ENCODE measurements around the gene SUN1.

The SUN1 gene

DNA sequence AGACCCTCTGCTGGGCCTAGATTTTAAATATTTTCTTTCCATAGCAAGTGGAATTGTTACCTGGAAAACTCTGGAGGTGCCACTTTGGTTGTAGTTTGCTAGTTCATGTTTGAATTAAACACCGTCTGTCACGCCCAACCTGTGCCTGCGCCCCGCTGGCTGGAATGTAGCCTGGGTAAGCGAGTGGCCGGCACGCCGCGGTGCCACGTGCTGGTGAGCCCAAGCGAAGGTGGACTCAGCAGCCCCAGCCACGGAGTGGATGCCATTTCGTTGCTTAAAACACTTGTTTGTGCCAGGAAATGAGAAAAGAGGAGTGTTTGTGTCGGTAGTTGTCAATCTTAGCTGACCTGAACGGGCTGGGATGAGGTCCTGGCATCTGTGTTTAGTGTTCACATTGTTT, 46.8 kb downstream of the SUN1 start:
- 94% methylated on average over 15 of the region's 15 CpGs for WGBS, 2 experiments (ENCODE audit: insufficient coverage in 2 of 2)
- Histone ChIP-seq H3K9me3 (ENCODE audit: control insufficient read depth, low read length) (no peaks in the 10 kb centered on the region), H3K36me3 (ENCODE audit: control insufficient read depth, insufficient read depth, low read length) (peaks cover 32% of the 10 kb centered on the region), H3K27ac (ENCODE audit: low read depth, low read length, severe bottlenecking) (no peak overlapping the region), H3K4me1 (ENCODE audit: control insufficient read depth, insufficient read depth, low read length, poor library complexity, severe bottlenecking) (peaks cover 18% of the 10 kb centered on the region), H3K4me3 (ENCODE audit: extremely low read depth, insufficient read depth, low read length, poor library complexity, severe bottlenecking) (no peak overlapping the region)

DNA sequence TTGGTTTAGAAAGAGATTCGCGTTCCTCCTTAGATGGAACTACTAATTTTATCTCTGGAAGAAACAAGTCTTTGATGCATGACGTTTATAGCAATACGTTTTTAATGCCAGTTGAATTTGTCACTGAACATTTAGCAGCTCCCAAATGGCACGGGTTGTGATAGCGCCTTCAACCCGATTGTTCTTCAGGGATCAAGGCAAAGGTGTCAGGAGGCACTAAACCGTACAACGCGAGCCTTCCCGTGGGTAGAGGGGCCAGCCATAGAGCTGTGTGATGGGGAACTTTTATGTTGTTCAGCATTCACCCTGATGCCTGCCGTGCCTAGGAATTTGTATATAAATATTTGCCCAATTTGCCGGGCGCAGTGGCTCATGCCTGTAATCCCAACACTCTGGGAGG, 47.4 kb downstream of the SUN1 start:
- peaks cover 31% of the 10 kb centered on the region for H3K36me3 ChIP-seq (ENCODE audit: control insufficient read depth, insufficient read depth, low read length)
- peaks cover 22% of the 10 kb centered on the region for H3K4me1 ChIP-seq (ENCODE audit: control insufficient read depth, insufficient read depth, low read length, poor library complexity, severe bottlenecking)
- no peak overlapping the region for H3K4me3 ChIP-seq (ENCODE audit: extremely low read depth, insufficient read depth, low read length, poor library complexity, severe bottlenecking)
- WGBS, 2 experiments (ENCODE audit: insufficient coverage in 2 of 2) = 95 to 97% methylated on average over 12 to 14 of the region's 14 CpGs
- no peak overlapping the region for H3K27ac ChIP-seq (ENCODE audit: low read depth, low read length, severe bottlenecking)
- H3K9me3 ChIP-seq (ENCODE audit: control insufficient read depth, low read length) = no peaks in the 10 kb centered on the region

DNA sequence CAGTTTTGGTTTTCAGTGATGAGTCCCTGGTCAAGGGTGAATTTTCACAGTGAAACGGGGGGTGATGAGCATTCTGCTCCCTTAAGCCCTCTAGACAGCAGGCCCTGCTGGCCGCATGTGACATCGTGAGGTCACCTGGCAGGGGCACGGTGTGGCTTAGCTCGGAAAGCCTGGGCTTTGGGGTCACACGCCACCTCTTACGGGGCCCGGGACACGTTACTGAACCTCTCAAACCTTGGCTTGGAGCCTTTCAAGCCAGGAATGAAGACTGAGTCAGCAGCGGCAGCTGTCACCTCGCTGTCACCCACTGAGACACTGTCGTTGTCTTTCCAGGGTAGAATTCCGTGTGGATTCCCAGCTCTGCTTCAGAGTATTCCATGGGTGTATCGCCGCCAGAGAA, 48.2 kb downstream of the SUN1 start:
- Histone ChIP-seq H3K4me1 (ENCODE audit: control insufficient read depth, insufficient read depth, low read length, poor library complexity, severe bottlenecking) (peaks cover 22% of the 10 kb centered on the region), H3K4me3 (ENCODE audit: extremely low read depth, insufficient read depth, low read length, poor library complexity, severe bottlenecking) (no peak overlapping the region), H3K27ac (ENCODE audit: low read depth, low read length, severe bottlenecking) (no peak overlapping the region), H3K36me3 (ENCODE audit: control insufficient read depth, insufficient read depth, low read length) (peaks cover 24% of the 10 kb centered on the region), H3K9me3 (ENCODE audit: control insufficient read depth, low read length) (no peaks in the 10 kb centered on the region)
- WGBS, 2 experiments (ENCODE audit: insufficient coverage in 2 of 2) = 88% methylated on average over 14 to 15 of the region's 15 CpGs

DNA sequence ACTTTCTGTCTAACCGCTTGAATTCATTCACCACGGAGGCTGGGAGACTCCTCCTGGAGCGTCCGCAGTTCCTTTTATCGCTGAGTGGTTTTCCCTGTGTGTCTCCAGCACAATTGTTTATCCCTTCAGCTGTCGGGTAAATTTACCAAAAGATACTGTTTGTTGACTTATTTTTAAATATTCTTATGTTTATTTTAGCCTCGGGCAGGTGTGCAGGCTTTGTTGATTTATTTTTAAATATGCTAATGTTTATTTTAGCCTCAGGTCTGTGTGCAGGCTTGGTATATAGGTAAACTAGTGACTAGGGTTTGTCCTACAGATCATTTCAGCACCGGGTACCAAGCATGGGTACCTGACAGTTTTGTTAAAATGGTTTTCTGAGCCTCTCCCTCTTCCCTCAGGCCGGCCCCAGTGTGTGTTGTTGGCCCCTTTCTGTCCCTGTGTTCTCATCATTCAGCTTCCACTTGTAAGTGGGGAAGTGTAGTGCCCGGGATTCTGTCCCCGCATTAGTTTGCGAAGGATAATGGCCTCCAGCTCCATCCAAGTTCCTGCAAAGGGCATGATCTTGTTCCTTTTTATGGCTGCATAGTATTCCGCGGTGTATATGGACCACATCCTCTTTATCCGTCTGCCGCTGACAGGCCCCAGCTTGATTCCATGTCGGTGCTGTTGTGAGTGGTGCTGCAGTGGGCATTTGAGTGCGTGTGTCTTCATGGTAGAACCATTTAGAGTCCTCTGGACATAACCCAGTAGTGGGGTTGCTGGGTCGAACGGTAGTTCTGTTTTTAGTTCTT, 49.4 kb downstream of the SUN1 start:
- no peak overlapping the region for H3K27ac ChIP-seq (ENCODE audit: low read depth, low read length, severe bottlenecking)
- WGBS, 2 experiments (ENCODE audit: insufficient coverage in 2 of 2) = 93 to 97% methylated on average over 14 to 17 of the region's 20 CpGs
- peaks cover 22% of the 10 kb centered on the region for H3K4me1 ChIP-seq (ENCODE audit: control insufficient read depth, insufficient read depth, low read length, poor library complexity, severe bottlenecking)
- peaks cover 26% of the 10 kb centered on the region for H3K36me3 ChIP-seq (ENCODE audit: control insufficient read depth, insufficient read depth, low read length)
- H3K4me3 ChIP-seq (ENCODE audit: extremely low read depth, insufficient read depth, low read length, poor library complexity, severe bottlenecking) = no peak overlapping the region
- H3K9me3 ChIP-seq (ENCODE audit: control insufficient read depth, low read length) = no peaks in the 10 kb centered on the region

DNA sequence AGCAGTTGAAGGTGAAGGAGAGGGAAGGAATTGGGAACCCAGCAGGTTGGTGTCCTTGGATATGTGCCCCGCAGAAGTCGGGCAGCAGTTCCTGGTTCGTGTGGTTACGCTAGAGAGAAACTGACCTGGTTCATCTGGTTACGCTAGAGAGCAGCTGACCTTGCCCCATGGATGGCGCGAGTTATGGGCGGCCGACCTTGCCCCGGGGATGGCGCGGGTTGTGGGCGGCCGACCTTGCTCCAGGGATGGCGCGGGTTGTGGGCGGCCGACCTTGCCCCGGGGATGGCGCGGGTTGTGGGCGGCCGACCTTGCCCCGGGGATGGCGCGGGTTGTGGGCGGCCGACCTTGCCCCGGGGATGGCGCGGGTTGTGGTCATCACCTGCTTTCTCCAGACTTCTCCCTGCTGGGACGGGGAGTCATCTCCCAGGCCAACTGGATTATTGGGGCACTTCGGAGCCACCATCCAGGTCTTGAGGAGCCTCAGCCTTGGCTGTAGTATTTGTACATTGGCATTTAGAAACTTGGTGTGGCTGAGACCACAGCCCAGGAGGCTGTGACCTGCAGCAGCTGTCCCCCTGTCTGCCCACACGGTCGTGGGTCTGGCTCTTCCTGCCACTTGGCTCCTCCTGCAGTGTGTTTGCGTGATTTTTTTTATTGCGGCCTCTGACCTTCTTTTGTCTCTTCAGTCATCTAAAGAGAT, 50.2 kb downstream of the SUN1 start:
- no peaks in the 10 kb centered on the region for H3K9me3 ChIP-seq (ENCODE audit: control insufficient read depth, low read length)
- H3K4me3 ChIP-seq (ENCODE audit: extremely low read depth, insufficient read depth, low read length, poor library complexity, severe bottlenecking) = no peak overlapping the region
- H3K27ac ChIP-seq (ENCODE audit: low read depth, low read length, severe bottlenecking) = no peak overlapping the region
- peaks cover 22% of the 10 kb centered on the region for H3K4me1 ChIP-seq (ENCODE audit: control insufficient read depth, insufficient read depth, low read length, poor library complexity, severe bottlenecking)
- 96 to 98% methylated on average over 13 to 37 of the region's 37 CpGs for WGBS, 2 experiments (ENCODE audit: insufficient coverage in 2 of 2)
- peaks cover 35% of the 10 kb centered on the region for H3K36me3 ChIP-seq (ENCODE audit: control insufficient read depth, insufficient read depth, low read length)

DNA sequence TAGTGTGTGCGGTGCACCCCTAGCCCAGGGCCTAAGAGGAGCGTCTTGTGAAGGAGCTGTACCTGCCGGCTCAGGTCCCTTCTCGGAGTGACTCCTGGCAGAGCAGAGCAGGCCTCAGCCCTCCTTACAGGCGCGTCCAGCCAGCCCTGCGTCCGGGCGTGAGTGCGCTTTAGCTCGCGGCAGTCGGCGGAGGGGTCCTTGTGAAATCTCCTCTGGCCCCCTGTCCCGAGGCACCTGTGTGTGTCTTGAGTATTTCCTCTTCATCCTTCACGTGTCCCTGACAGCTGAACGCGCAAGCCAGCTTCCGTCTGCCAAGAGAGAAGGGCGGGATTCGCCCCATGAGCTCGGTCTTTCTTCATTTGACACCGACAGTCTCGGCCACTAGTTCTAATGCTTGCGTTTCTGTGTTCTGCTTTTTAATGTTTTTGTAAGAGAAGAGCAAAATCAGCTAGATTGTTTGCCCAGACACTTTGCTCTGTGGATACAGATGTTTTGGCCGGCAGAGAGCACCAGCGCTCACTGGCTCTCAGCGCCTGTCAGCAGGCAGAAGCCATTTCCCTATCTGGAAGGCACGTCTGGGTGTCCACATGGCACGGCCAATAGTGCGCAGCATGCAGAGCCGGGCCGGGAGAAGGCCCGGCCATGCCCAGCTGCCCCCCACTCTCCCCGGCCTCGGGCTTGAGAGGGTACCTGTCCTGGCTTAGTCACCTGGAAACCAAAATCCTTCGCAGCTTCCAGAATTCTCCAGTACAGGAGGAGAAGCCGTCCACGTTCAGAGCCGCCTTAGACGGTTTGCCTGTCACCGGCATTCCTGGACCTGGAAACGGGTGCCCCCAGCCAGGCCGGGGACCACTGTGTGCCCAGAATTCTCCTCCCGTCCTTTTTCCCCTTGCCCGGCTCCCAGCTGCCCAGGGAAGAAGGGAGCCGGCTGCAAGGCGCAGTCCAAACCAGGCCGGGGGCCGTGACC, 51.1 kb downstream of the SUN1 start:
- H3K36me3 ChIP-seq (ENCODE audit: control insufficient read depth, insufficient read depth, low read length) = peaks cover 41% of the 10 kb centered on the region

DNA sequence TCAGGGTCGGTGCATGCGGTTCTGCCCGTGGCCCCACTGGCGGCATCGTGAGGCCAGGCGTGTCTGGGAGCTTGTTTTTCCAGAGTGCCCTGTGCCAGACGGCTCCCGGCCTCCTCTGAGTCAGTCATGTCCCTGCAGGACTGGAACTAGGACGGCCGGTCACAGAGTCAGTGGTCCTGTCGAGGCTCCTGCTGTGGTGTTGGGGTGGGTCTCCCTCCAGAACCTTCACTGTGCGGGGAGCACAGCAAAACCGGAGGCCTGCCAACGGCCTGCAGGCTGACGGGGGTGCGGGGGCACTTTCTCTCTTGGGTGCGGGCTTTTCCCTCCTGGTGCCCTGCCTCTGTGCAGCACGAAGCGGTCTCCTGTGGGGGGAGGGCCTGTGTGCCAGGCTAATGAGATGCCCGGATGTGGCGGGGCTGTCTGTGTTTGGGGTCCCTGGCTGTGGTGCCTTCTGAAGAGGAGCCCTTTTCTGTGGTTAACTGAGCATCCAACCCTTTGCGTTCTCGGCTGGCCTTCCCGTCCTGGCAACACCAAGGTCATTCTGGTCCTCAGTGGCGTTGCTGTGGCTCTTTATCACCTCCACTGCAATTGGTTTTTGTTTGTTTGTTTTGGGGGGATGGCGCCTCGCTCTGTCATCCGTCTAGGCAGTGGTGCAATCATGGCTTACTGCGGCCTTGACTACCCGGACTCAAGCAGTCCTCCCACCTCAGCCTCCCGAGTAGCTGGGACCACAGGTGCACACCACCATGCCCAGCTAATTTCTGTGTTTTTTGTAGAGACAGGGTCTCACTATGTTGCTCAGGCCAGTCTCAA, 52.1 kb downstream of the SUN1 start:
- Histone ChIP-seq H3K36me3 (ENCODE audit: control insufficient read depth, insufficient read depth, low read length) (peaks cover 35% of the 10 kb centered on the region), H3K4me1 (ENCODE audit: control insufficient read depth, insufficient read depth, low read length, poor library complexity, severe bottlenecking) (peaks cover 14% of the 10 kb centered on the region), H3K27ac (ENCODE audit: low read depth, low read length, severe bottlenecking) (no peak overlapping the region), H3K9me3 (ENCODE audit: control insufficient read depth, low read length) (no peaks in the 10 kb centered on the region), H3K4me3 (ENCODE audit: extremely low read depth, insufficient read depth, low read length, poor library complexity, severe bottlenecking) (no peak overlapping the region)
- 90 to 94% methylated on average over 22 to 27 of the region's 31 CpGs for WGBS, 2 experiments (ENCODE audit: insufficient coverage in 2 of 2)

More for the DNA sequence above, 51.1 kb downstream of the SUN1 start:
- WGBS, 2 experiments (ENCODE audit: insufficient coverage in 2 of 2) = 95 to 96% methylated on average over 46 to 50 of the region's 50 CpGs
- Histone ChIP-seq H3K4me1 (ENCODE audit: control insufficient read depth, insufficient read depth, low read length, poor library complexity, severe bottlenecking) (peaks cover 16% of the 10 kb centered on the region), H3K9me3 (ENCODE audit: control insufficient read depth, low read length) (no peaks in the 10 kb centered on the region), H3K4me3 (ENCODE audit: extremely low read depth, insufficient read depth, low read length, poor library complexity, severe bottlenecking) (no peak overlapping the region), H3K27ac (ENCODE audit: low read depth, low read length, severe bottlenecking) (no peak overlapping the region)

DNA sequence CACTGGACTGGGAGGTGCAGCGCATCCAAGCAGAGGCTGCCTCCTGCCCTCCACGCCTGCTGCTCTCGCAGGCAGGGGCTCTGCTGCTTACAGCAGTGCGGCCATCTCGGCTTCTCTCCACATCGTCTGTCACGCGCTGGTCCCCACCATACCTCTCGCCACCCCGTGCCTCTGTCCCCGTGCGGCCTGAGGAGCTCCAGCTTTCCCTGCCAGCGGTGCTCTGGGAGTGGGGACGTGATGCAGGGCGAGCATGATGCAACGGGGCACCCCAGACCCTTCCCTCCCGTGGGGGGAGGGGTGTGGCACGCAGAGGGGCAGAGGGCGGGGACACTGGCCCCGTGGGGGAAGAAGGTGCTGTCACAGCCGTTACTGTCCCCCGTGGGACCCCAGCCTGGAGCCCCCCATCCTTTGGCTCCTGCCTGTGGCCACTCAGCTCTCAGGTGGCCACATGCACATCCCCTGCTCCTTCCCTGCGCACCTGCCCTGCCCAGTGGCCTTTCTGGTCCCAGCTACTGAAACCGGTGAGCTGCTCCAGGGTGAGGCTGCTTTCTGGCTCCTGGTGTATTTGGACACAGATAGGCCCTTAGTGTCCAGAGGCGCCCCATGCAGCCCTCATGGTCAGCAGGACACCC, 53.1 kb downstream of the SUN1 start:
- H3K27ac ChIP-seq (ENCODE audit: low read depth, low read length, severe bottlenecking) = no peak overlapping the region
- peaks cover 30% of the 10 kb centered on the region for H3K36me3 ChIP-seq (ENCODE audit: control insufficient read depth, insufficient read depth, low read length)
- no peak overlapping the region for H3K4me3 ChIP-seq (ENCODE audit: extremely low read depth, insufficient read depth, low read length, poor library complexity, severe bottlenecking)
- WGBS, 2 experiments (ENCODE audit: insufficient coverage in 2 of 2) = 93 to 95% methylated on average over 22 to 23 of the region's 25 CpGs
- peaks cover 14% of the 10 kb centered on the region for H3K4me1 ChIP-seq (ENCODE audit: control insufficient read depth, insufficient read depth, low read length, poor library complexity, severe bottlenecking)
- H3K9me3 ChIP-seq (ENCODE audit: control insufficient read depth, low read length) = no peaks in the 10 kb centered on the region

DNA sequence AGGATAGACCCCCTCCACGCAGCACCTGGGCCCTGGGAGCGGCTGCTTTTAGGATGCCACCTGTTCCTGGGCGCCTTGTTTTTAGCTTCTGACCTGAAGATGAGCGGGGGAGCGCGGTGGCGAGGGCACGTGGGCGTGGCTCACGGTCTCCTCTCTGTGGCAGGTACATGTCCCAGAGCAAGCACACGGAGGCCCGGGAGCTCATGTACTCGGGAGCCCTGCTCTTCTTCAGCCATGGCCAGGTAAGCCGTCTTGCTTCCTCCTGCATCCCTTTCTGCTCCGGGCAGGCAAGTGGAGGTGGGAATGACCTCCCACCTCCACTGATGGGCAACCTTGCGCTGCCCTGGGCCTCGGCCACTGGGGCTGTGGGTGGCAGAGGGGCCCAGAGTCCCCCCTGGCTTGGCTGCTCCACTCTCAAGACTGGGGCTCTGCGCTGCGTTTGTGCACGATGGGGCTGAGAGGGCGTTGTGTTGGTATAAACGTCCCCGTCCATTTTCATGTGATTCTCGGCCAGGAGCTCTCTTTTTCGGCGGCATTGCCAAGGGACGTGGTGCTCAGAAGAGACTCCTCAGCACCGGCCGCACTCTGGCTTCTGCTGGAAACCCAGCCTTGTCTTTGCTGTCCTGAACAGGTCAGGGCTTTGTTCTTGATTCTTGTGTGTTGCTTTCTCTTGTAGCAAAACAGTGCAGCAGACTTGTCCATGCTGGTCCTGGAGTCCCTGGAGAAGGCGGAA, 53.8 kb downstream of the SUN1 start:
- no peaks in the 10 kb centered on the region for H3K9me3 ChIP-seq (ENCODE audit: control insufficient read depth, low read length)
- peaks cover 14% of the 10 kb centered on the region for H3K4me1 ChIP-seq (ENCODE audit: control insufficient read depth, insufficient read depth, low read length, poor library complexity, severe bottlenecking)
- H3K4me3 ChIP-seq (ENCODE audit: extremely low read depth, insufficient read depth, low read length, poor library complexity, severe bottlenecking) = no peak overlapping the region
- 91% methylated on average over 29 to 30 of the region's 30 CpGs for WGBS, 2 experiments (ENCODE audit: insufficient coverage in 2 of 2)
- no peak overlapping the region for H3K27ac ChIP-seq (ENCODE audit: low read depth, low read length, severe bottlenecking)
- peaks cover 30% of the 10 kb centered on the region for H3K36me3 ChIP-seq (ENCODE audit: control insufficient read depth, insufficient read depth, low read length)

Data from mesodermal cell (in vitro differentiated cells).